Activated CD4-positive, CD25-positive, alpha-beta regulatory T cell treated with anti-CD3 and anti-CD28 coated beads, Interleukin-2, amount 50 U/mL, for 16 hours (primary cell): ENCODE results near the gene NPAS2.

ENCODE experiments used
- DNase-seq: peaks from one replicate; pipeline ENCODE4 v3.0.0-alpha.2; 2020; ENCODE audit warnings: low read depth, low spot score

Gene NPAS2

DNA sequence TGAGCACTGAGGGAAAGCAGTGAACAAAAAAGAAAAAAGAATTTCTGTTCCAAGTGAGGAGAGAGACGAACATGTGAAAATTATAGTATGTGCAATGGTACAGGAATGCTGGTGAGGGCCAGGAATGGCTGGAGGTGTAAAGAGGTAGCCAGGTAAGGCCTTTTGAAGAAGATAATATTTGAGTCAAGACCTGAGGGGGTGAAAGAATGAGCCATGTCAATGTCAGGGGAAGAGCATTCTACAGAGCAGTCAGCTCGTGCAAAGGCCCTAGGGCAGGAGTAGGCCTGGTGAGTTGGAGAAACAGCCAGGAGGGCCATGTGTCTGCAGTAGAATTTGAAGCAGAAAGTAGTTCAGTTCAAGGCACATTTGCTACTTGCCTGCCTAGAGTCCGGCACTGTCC is 169.7 kb downstream of the NPAS2 start:
- no peak for DNase-seq

DNA sequence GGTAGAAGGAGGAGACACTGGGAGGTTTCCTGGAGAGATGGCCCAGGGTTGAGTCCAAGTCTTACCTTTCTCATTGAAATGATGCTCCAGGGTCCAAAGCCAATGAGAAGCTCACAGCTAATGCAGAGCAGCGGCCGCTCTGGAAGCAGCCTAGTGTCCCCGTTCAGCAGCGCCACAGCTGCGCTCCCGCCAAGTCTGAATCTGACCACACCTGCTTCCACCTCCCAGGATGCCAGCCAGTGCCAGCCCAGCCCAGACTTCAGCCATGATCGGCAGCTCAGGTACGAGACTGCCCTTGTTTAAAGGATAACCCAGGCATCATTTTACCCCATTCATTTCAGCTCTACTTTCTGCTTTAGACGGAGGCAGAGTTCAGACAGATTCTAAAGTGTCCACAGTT is 170.2 kb downstream of the NPAS2 start:
- no peak for DNase-seq

DNA sequence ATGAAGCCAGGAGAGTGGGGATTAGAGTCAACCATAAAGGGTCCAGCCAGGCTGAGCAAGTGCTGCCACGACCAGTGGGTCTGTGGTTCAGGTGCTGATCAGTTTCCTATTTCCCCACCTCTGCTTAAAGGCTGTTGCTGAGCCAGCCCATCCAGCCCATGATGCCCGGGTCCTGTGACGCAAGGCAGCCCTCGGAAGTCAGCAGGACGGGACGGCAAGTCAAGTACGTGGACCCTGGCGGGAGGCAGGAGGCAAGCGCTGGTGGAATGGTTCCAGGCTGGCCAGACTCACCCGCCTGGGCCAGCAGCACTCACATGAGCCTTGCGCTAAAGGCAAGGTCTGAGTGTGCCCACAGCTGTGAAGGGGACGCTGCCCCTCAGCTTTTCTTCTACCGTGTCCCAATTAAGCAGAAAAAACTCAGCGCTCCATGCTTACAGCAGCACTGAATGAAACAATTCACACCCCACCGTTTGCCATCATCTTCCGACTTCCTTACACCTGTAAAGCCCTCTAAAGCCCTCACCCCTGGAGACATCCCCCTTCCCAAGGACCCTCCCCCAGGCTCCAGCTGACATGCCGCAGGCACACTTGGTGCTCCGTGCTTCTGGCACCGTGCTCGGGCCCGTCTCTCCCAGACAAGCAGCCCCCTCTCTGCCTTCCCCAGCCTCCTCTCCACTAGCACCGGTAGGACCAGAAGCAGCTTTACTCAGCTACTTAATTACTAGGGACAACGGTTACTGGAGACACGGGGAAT is 170.9 kb downstream of the NPAS2 start:
- no peak for DNase-seq

DNA sequence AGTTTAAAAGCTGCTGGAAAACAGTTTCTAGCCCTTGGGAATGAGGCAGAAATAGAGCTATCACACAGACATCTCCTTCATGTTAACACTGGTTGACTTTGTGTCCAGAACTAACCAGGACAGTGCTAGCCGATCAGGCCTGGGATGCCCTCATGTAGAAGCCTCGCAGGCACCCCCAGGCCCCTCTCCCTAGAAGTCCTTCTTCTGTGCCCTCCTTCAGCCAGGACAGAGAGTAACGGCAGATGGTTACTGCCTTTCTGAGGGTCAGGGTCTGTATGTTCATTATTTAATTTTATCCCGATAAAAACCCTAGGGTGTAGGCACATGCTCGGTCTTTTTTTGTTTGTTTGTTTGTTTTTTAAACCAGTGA is 171.4 kb downstream of the NPAS2 start:
- no peak for DNase-seq

DNA sequence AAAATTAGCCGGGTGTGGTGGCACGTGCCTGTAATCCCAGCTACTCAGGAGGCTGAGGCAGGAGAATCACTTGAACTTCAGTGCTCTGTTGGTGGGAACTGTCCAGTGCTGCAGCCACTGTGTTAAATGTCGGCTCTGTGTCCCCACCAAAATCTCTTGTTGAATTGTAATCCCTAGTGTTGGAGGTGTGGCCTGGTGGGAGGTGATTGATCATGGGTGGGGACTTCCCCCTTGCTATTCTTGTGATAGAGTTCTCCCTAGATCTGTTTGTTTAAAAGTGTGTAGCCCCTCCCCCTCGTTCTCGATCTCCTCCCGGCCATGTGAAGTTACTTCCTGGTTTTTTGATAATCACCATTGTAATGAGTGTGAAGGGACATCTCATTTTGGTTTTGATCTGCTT is 172.3 kb downstream of the NPAS2 start:
- no peak for DNase-seq

DNA sequence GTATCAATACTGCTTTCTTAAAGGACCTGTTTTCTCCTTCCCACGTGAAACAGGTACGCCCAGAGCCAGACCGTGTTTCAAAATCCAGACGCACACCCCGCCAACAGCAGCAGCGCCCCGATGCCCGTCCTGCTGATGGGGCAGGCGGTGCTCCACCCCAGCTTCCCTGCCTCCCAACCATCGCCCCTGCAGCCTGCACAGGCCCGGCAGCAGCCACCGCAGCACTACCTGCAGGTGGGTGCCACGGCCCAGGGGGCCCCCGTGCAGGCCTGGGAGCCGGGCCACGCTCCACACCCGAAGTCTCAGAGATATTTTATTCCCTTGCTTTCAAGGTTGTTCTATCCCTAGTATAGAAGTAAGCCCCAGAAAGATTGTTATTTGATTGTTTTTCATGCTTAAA is 173.4 kb downstream of the NPAS2 start:
- DNase-seq = no peak

DNA sequence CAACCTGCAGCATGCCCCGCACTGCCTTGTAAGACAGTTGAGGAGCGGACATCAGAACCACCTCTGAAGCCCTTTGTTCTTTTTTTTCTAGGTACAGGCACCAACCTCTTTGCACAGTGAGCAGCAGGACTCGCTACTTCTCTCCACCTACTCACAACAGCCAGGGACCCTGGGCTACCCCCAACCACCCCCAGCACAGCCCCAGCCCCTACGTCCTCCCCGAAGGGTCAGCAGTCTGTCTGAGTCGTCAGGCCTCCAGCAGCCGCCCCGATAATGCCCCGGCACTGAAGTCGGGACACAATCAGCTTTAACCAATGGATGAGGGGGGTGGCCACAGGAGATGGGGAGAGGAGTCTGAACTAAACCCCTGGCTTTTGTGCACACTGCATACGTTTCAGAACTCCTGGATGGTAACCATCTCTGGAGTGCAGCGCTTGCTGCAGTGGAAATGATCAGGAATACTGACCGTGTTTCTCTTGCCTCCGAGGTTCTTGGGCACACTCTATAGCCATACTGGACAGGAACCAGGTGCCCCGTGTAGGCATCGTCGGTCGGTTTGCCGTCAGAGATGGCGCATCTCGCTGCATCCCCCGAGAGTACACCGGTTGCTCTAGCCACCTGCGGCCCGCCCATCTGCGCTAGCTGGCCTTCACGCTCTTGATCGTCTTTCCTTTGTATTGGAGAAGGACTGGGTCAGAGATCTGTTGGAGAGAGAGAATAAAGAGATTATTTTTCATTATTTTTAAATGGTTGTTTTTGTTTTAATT is 175.6 kb downstream of the NPAS2 start:
- DNase-seq = no peak

DNA sequence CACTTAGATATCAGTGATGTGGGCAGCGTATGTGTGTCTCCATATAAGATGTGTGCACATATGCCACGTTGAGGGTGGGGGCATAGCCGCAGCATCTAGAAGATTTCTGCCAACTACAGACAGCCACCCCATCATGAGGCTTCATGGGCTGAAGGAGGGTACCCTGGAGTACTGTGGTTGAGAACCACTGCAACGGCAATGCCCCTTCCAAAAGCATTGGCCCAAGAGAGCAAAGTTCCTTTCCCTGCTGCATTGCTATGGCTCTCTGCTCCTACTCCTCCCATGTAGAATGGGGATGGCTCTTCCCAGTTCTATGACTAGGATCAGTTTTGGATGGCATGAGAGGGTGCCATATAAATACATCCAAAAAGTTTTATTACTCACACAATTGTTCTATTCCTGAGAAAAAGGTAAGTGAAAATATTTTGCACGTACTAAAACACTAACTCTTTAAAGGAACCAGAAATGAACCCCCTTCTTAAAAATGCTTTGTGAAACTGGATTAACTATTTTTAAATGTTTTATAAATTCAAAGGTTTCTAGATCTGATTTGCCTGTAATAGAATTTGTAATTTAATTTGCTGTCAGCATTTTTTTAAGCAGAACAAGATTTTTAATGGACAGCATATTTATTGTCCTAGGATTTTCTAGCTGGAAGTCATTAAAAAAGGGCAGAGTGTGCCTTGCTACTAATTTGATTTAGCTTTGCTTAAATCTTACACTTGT is 177.7 kb downstream of the NPAS2 start:
- no peak for DNase-seq

DNA sequence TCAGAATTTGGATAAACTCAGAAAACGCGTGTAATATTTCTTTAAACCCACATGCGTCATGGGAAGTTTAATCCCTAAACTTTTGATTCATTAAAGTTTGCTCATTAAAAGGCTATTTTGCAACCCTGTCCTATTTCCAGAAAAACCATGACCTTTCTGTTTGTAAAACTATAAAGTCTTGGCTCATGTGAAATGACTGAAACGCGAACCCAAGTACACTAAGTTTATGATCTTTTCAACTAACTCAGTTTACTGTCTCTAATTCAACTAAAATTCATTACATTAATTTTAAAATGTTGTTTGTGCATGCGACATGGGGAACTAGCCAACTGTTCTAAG is 178.3 kb downstream of the NPAS2 start:
- DNase-seq = no peak

DNA sequence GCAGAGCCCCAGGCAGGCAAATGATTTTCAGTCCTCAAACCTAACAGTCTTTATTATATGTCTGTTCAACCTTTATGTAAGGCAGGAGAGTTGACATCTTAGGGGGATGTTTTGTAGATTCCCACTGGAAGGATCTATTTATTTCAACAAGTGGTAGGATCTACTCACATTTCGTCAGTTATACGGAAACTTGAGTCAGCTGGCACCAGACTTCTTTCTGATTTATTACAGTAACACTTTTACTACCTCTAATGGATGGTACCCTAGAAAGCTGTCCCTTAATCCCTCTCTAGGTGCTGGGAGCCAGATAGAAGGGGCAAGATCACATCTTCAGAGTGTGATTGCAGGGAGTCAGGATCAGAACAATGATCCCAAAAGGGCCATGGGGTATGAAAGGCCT is 180.1 kb downstream of the NPAS2 start:
- no peak for DNase-seq

DNA sequence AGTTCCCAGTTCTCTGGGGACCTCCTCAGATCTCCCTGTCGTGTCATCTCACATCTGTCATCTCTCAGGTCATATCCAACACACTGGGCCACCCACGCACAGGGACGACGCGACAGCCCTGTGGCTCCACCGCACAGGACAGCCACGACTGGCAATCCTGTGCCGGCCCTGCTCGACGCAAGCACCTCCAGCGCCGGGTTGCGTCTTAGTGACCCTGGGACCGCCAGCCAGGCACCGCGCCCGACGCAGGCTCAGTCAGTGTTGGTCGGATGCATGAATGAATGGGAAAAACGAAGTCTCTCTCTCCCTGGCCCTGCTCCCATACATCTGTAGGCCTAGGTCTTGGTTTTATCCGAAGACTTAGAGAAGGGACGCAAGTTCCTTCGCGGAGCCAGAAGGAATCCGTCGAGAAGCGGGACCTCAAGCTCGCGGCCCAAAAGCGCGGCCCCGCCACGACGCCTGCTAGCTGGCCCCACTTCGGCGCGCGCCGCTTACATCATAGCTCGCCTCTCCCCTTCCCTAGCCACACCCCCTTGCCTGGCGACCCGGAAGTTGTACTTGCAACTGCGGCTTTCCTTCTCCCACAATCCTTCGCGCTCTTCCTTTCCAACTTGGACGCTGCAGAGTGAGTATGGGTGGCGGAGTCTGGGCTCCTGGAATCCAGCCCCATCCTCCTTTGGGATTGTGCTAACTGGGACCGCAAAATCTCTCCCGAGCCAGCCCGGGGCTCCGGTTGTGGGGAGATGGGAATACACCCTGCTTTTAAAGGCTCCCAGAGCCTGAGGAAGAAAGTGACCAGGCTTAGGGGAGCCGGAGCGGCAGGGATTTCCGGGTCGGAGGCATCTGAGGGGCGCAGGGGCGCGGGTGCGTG is 182.0 kb downstream of the NPAS2 start, which contains the start of gene RPL31:
Gene RPL31, plus strand, starts transcription at position 599 of the 871 bp plus-strand sequence. CDS start 413 bp downstream, outside the sequence.
- DNase-seq = peak; percentile 93

DNA sequence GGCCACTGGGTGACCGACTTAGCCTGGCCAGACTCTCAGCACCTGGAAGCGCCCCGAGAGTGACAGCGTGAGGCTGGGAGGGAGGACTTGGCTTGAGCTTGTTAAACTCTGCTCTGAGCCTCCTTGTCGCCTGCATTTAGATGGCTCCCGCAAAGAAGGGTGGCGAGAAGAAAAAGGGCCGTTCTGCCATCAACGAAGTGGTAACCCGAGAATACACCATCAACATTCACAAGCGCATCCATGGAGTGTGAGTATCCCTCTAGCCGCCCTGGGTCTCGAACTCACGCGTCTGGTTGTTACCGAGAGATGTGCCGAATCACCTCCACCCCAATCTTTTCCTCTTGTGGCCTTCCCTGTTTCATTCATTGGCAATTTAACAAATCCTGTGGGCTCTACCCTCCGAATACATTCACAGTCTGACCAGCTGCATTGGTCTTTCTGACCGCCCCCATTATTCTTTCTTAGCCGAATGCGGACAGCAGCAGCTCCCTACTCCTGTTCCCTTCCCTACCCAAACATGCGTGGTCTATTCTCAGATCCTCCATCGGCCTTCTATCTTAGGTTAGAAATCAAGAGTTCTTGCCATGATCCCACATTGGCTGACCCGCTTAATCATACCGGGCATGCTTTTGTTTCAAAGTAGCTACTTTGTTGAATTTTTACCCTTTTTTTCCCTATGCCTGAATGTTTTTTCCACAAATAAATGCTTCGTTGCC is 182.8 kb downstream of the NPAS2 start:
- no peak for DNase-seq

DNA sequence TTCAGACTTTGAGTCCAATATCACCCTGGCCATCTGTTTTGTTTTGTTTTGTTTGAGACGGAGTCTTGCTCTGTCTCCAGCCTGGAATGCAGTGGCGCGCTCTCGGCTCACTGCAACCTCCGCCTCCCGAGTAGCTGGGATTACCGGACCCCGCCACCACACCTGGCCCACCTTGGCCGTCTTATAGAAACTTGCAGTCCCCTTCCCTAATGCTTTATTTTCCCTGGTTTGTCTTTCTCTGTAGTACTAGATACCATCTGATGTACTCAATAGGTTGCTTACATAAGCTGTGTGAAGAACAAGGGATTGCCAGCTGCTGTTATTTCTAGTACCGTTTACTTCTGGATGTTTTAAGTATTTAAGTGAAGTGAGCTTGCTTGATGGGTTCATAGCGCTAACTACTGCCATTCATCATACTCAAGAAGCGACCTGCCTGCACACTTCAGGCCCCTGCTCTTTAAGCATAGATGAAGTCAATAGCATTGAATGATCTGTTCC is 183.4 kb downstream of the NPAS2 start:
- DNase-seq = no peak

DNA sequence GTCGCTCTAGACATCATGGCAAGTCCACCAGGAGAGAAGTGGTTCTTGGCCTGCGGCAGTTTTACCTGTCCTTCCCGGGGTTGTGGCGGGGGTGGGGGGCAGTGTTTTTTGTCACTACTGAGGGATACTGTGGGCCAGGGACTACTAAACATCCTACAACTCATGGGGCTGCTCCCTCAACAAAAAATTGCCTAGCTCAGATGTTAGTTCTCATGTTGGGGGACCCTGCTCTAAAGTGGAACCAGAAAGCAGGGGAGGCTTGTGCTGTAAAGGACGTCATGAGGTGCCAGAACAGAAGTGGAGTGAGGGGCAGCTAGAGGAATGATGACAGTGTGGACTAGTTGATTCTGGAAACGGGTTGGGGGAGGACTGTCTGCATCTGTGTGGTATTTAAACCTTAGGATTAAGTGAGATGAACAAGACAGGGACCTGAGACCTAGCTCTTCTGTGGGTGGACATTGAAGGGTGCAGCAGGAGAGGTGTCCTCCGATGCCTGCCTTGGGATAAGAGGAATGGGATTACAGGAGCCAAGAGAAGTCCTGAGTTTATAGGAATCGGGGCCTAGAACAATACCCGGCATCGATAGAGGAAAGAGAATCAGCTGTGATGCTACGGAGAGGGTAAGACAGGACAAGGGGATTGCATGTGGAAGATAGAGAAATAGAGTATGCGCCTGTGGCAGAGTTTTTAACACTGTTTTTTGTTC is 184.8 kb downstream of the NPAS2 start:
- DNase-seq = no peak

DNA sequence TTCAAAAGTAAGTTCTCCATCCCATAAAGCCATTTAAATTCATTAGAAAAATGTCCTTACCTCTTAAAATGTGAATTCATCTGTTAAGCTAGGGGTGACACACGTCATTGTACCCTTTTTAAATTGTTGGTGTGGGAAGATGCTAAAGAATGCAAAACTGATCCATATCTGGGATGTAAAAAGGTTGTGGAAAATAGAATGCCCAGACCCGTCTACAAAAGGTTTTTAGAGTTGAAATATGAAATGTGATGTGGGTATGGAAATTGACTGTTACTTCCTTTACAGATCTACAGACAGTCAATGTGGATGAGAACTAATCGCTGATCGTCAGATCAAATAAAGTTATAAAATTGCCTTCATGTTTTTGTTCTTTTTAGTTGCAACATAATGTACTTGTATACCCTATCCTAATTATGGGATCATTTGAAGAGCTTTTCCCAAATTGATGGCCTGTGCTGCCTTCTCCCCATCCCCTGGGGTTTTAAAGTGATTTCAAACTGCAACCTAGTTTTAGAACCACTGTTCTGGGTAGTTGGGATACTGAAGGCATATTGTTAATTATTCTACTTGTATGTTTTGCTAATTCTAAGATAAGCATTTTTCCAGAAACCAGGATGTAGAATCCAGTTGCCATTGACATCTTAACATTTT is 186.3 kb downstream of the NPAS2 start:
- DNase-seq = no peak

DNA sequence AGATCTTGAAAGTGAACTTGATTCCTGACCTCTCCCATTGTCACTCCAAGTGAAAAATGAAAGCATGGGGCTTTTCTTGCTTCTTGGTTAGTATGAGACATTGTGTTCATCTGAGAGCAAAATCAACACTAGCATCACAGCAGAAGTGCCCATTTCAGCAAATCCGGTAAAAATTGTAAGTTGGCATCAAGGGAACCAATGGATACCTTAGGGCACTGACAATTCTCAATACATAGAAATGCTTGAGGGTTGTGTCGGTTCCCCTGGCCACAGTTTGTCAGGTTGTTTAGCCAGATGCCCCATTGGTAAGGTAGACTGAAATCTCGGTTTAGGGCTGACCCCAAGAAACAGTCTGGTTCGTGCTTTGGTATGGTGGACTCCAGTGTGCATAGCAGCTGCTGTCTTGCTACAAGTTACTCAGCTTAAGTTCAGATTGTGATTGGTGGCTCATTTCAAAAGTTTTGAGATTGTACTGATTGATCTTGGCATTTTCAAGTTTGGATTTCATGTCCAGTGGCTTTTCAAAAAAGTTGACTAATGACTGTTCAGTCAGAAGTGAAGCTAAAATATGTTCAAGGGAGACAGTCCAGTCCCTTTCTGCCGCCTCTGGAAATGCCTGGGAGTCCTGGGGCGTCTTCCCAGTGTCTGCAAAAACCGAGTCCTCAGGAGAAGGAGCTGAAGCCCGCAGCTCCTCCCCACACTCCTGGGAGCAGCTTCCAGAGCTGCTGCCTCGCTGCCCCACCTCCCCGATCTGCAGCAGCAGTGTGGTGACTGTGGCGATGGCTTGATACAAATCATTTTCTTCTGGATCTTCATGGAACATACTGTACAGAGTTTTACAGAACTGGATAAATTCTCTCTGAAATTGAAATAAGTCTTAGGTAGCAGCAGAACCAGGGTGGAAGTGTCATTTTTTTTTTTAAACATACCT is 187.7 kb downstream of the NPAS2 start:
- DNase-seq = no peak

DNA sequence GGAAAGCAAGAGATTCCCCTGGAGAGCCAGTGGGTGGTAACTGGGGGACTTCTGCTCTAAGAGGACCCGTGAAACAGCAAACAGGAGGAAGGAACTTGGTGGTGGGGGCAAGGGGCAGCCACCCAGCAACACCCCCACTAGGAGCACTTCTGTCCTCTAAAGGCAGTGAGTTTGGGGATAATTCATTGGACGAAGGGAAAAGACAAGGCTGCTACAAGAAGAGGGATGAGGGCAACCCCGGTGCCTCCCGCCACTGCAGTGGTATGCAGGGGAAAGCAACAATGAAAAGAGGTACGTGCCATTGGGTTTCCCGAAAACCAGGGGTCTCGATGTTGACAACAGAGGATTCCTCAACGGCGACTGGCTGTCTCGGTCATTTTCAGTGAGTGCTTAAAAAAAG is 191.2 kb downstream of the NPAS2 start:
- no peak for DNase-seq

DNA sequence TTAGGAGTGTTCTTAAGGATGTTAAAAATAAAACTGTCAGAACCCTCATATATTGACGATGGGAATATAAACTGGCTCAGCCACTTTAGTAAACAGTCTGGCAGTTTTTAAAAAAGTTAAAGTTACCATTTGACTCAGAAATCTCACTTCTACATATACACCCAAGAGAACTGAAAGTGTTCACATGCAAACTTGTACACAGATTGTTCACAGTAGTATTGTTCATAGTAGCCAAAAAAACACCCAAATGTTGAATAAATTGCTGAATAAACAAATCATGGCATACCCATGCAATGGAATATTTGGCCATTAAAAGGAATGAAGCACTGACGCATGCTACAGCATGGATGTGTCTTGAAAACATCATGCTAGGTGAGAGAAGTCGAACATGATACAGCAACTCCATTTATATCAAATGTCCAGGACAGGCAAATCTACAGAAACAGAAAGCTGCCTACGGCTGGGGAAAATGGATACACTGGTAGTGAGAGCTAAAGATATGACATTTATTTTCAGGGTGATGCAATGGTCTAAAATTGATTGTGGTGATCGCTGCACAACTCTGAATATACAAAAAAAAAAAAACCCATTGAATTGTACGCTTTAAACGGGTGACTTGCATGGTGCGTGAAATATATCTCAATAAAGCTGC is 192.2 kb downstream of the NPAS2 start:
- DNase-seq = no peak
